Hepatocyte (in vitro differentiated cells): Measurements from ENCODE around the gene PLA2G12B. TPM values are rescaled to one million over a fixed set of nuclear protein-coding genes. Genes with fewer than 3 reads are reported as not detected.

Experiments used
- DNase-seq: peaks from one replicate; pipeline ENCODE4 v3.0.0-alpha.2; 2016; ENCODE audit warnings: low spot score
- H2AFZ ChIP-seq: fragments of 200-600 bp; sonication (generic); 2 replicates; pipeline ENCODE4 v1.6.0; 2016; ENCODE audit warnings: antibody characterized with exemption, mild to moderate bottlenecking
- H3K27ac ChIP-seq: fragments of 200-600 bp; sonication (generic); 2 replicates; pipeline ENCODE4 v1.5.1; 2016; ENCODE audit warnings: mild to moderate bottlenecking
- H3K27me3 ChIP-seq: fragments of 200-600 bp; sonication (generic); 2 replicates; pipeline ENCODE4 v1.6.1; 2016
- H3K36me3 ChIP-seq: fragments of 200-600 bp; sonication (generic); replicated peaks from 2 replicates; pipeline ENCODE4 v1.5.1; 2016; ENCODE audit warnings: low read depth; ENCODE audit not compliant: insufficient read depth
- H3K4me1 ChIP-seq: fragments of 200-600 bp; sonication (generic); 2 replicates; pipeline ENCODE4 v1.5.1; 2016; ENCODE audit warnings: mild to moderate bottlenecking, moderate library complexity; ENCODE audit not compliant: insufficient read depth
- H3K4me2 ChIP-seq: fragments of 200-600 bp; sonication (generic); 2 replicates; pipeline ENCODE4 v1.6.0; 2016
- H3K4me3 ChIP-seq: fragments of 200-600 bp; sonication (generic); 2 replicates; pipeline ENCODE4 v1.5.1; 2016; ENCODE audit warnings: mild to moderate bottlenecking
- H3K79me2 ChIP-seq: fragments of 200-600 bp; sonication (generic); 2 replicates; pipeline ENCODE4 v1.6.0; 2017; ENCODE audit warnings: mild to moderate bottlenecking
- H3K9me2 ChIP-seq: fragments of 200-600 bp; sonication (generic); replicated peaks from 2 replicates; pipeline ENCODE4 v1.6.0; 2017; ENCODE audit warnings: mild to moderate bottlenecking; ENCODE audit not compliant: insufficient read depth
- H3K9me3 ChIP-seq: fragments of 200-600 bp; sonication (generic); 2 replicates; pipeline ENCODE4 v1.5.1; 2016; ENCODE audit warnings: low read depth, mild to moderate bottlenecking
- H4K20me1 ChIP-seq: fragments of 200-600 bp; sonication (generic); 2 replicates; pipeline ENCODE4 v1.6.0; 2016; ENCODE audit warnings: mild to moderate bottlenecking; ENCODE audit not compliant: insufficient read depth, poor library complexity, severe bottlenecking
- EZH2 ChIP-seq: fragments of 200-600 bp; sonication (generic); IDR thresholded peaks from 2 replicates; pipeline ENCODE4 v1.6.1; 2016; ENCODE audit warnings: antibody characterized with exemption, mild to moderate bottlenecking, borderline replicate concordance
- EZH2phosphoT487 ChIP-seq: fragments of 200-600 bp; sonication (generic); IDR thresholded peaks from one replicate; pipeline ENCODE4 v1.6.1; 2018; ENCODE audit warnings: antibody characterized with exemption, mild to moderate bottlenecking, low read depth, moderate library complexity; ENCODE audit not compliant: unreplicated experiment, severe bottlenecking
- WGBS: methylation state at CpG from one replicate; pipeline ENCODE4 v1.1.6; 2016; ENCODE audit warnings: low lambda C conversion rate; ENCODE audit errors: missing lambda C conversion rate; 5-methylcytosine and 5-hydroxymethylcytosine counted together
- polyA plus RNA-seq: library from polyadenylated mRNA; unstranded; fragments of >200 nt; fragmentation: Nextera tagmentation; extraction: Ambion mirVana; gene quantifications from 2 replicates; pipeline ENCODE4 v1.2.1, GENCODE V29; 2016
- total RNA-seq: library from RNA; depleted of rRNA; stranded (reverse); fragments of >200 nt; gene quantifications from 2 replicates; pipeline ENCODE4 v1.2.3, GENCODE V29; 2014
- TF ChIP-seq, protein P1 (sequence below): fragments of 200-600 bp; sonication (generic); IDR thresholded peaks from 2 replicates; pipeline ENCODE4 v1.5.1; 2016; ENCODE audit warnings: antibody characterized with exemption, mild to moderate bottlenecking; ENCODE audit not compliant: poor library complexity

PLA2G12B gene
- total and polyA plus RNA-seq, 2 experiments from 2014 or later, result 21.1 to 39.9 TPM

GRCh38 chr10:72890086-72890485, 64.5 kb downstream of the PLA2G12B start:
- Histone ChIP-seq H3K9me3 (no peaks in the 10 kb centered on the region), H2AFZ (no peak overlapping the region), H3K4me2 (no peak overlapping the region), H4K20me1 (no peaks in the 10 kb centered on the region), H3K4me3 (no peak overlapping the region), H3K36me3 (no peaks in the 10 kb centered on the region), H3K9me2 (no peaks in the 10 kb centered on the region), H3K27ac (no peak overlapping the region), H3K79me2 (no peaks in the 10 kb centered on the region), H3K27me3 (no peaks in the 10 kb centered on the region), H3K4me1 (no peaks in the 10 kb centered on the region)
- 98% methylated on average over 2 of the region's 2 CpGs for WGBS
- TF ChIP-seq, protein P1, sequence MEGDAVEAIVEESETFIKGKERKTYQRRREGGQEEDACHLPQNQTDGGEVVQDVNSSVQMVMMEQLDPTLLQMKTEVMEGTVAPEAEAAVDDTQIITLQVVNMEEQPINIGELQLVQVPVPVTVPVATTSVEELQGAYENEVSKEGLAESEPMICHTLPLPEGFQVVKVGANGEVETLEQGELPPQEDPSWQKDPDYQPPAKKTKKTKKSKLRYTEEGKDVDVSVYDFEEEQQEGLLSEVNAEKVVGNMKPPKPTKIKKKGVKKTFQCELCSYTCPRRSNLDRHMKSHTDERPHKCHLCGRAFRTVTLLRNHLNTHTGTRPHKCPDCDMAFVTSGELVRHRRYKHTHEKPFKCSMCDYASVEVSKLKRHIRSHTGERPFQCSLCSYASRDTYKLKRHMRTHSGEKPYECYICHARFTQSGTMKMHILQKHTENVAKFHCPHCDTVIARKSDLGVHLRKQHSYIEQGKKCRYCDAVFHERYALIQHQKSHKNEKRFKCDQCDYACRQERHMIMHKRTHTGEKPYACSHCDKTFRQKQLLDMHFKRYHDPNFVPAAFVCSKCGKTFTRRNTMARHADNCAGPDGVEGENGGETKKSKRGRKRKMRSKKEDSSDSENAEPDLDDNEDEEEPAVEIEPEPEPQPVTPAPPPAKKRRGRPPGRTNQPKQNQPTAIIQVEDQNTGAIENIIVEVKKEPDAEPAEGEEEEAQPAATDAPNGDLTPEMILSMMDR, result no peak
- TF ChIP-seq EZH2phosphoT487, result no peak
- TF ChIP-seq EZH2, result no peak
- DNase-seq, result no peak

DNA sequence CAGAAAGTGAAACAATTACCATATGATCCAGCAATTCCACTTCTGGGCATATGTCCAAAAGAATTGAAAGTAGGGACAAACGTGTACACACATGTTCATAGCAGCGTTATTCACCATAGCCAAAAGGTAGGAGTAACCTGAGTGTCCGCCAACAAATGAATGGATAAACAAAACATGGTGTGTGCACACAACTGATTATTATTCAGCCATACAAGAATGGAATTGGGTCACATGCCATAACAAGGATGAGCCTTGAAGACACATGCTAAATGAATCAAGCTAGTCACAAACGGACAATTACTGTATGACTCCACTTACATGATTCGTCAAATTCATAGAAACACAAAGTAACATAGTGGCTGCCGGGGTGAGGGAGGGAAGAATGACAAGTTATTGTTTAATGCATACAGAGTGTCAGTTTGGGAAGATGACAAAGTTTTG, 65.2 kb downstream of the PLA2G12B start:
- TF ChIP-seq, protein P1, result no peak
- no peak for TF ChIP-seq EZH2phosphoT487
- no peak for TF ChIP-seq EZH2
- 76% methylated on average over 6 of the region's 6 CpGs for WGBS
- H3K4me3 ChIP-seq, result no peak overlapping the region

DNA sequence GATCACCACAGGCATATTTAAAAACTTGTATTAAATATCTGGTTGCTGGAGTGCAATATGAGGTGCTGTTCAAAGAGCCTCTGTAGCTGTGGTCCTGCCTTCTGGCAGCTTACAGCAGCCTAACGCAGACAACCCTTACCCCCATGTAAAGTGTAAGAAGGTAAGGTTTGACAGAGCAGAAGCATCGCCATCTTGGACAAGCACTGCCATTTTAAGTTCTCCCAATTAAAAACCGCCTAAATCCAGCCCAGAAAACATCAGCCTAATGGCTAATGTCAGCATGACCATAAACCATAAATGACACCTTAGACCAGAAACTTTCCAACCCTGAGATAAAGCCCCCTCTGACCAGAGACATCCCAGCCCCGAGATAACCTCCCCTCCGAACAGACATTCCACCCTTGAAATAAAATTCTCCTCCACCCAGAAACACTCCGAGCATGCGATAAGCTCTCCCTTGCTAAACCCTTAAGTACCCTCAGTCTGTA, 66.4 kb downstream of the PLA2G12B start:
- Histone ChIP-seq H3K9me3 (no peaks in the 10 kb centered on the region), H3K36me3 (no peaks in the 10 kb centered on the region), H3K9me2 (no peaks in the 10 kb centered on the region), H3K4me3 (no peak overlapping the region), H3K4me1 (no peaks in the 10 kb centered on the region), H3K27me3 (no peaks in the 10 kb centered on the region), H3K4me2 (no peak overlapping the region), H3K79me2 (no peaks in the 10 kb centered on the region), H3K27ac (no peak overlapping the region), H2AFZ (no peak overlapping the region), H4K20me1 (no peaks in the 10 kb centered on the region)
- DNase-seq, result no peak
- WGBS, result 61% methylated on average over 7 of the region's 7 CpGs
- TF ChIP-seq, protein P1, result no peak
- no peak for TF ChIP-seq EZH2phosphoT487
- no peak for TF ChIP-seq EZH2

More for the DNA sequence above, 65.2 kb downstream of the PLA2G12B start:
- Histone ChIP-seq H3K79me2 (no peaks in the 10 kb centered on the region), H3K27ac (no peak overlapping the region), H2AFZ (no peak overlapping the region), H3K27me3 (no peaks in the 10 kb centered on the region), H3K9me2 (no peaks in the 10 kb centered on the region), H3K4me2 (no peak overlapping the region), H3K36me3 (no peaks in the 10 kb centered on the region), H3K4me1 (no peaks in the 10 kb centered on the region), H4K20me1 (no peaks in the 10 kb centered on the region), H3K9me3 (no peaks in the 10 kb centered on the region)
- DNase-seq, result no peak

DNA sequence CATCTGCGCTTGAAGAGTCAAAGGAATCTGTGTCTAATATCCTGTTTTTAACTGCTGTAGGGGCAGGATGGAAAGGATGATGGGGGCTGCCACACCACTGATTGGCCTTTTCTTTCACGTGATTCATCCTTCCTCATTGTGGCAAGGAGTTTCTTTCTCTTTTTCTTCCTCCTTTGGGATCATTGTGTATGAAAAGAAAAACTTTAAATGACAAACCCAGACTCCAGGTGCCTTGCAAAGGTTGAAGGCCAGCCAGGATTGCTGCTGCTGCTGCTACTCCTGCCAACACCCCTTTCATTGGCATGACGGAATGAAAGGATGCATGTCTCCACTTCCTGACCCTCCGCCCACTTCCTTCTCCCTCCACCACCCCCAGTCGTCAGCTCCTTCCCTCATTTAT, 67.6 kb downstream of the PLA2G12B start:
- H4K20me1 ChIP-seq, result no peaks in the 10 kb centered on the region
- no peak for DNase-seq
- H3K79me2 ChIP-seq, result no peaks in the 10 kb centered on the region
- H3K36me3 ChIP-seq, result no peaks in the 10 kb centered on the region
- H3K4me3 ChIP-seq, result no peak overlapping the region
- H3K27me3 ChIP-seq, result no peaks in the 10 kb centered on the region
- no peaks in the 10 kb centered on the region for H3K4me1 ChIP-seq
- no peak overlapping the region for H3K4me2 ChIP-seq
- no peak overlapping the region for H3K27ac ChIP-seq
- no peak overlapping the region for H2AFZ ChIP-seq
- WGBS, result 81% methylated on average over 5 of the region's 5 CpGs
- H3K9me3 ChIP-seq, result no peaks in the 10 kb centered on the region
- TF ChIP-seq, protein P1, result no peak
- TF ChIP-seq EZH2 (no peak), EZH2phosphoT487 (no peak)
- H3K9me2 ChIP-seq, result no peaks in the 10 kb centered on the region
